Femur (tissue), 1 donor: ENCODE data around the gene TMEM106A.
A peak's percentile ranks its signal among the peaks of the same experiment; 100 is the strongest.
"Not testable (repeated sequence)": the region's sequence is repeated elsewhere in the genome, so short reads cannot be mapped to it uniquely, and the experiment has no call there.

ENCODE experiments used
- DNase-seq: peaks from one replicate; pipeline ENCODE4 v3.0.0-alpha.2; 2017

TMEM106A gene

DNA sequence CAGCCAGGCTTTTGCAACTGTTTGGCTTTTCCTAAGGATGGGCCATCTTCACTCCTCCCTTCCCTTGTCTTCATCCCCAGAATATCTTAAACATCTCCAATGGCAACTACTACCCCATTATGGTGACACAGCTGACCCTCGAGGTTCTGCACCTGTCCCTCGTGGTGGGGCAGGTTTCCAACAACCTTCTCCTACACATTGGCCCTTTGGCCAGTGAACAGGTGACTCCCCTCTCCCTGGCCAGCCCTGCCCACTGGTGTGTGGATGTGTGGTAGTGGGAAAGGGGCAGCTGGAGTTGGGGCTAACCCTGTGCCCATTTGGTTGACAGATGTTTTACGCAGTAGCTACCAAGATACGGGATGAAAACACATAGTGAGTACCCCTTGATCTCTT is 4.7 kb downstream of the TMEM106A start:
- no peak for DNase-seq

- DNase-seq, result no peak
Measured at GRCh38 chr17:43216762-43217613, 5.3 kb downstream of the TMEM106A start.

GRCh38 chr17:43217614-43218087 is 6.0 kb downstream of the TMEM106A start:
- no peak for DNase-seq

DNA sequence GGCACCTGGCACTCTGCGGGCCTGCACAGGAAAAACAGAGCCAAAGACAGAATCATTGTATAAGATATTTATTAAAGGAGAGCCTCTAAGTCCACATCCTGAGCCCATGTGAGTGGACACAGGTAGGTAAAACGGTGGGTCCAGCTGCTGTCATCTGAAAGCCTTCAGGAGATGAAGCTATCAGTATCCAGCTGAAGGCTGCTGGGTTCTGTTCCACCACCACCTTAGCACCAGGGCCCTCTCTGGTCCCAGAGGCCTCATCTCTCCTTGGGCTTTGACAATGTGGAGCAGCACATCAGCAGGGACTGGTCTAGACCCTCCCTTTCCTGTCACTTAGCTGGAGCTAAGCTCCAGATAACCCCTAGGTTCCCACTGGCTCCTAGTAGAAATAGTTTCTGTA is 7.3 kb downstream of the TMEM106A start:
- DNase-seq, result no peak

- DNase-seq, result no peak
Measured at GRCh38 chr17:43219746-43220380, 8.2 kb downstream of the TMEM106A start.

- DNase-seq, result no peak
Measured at GRCh38 chr17:43220511-43221125, 8.9 kb downstream of the TMEM106A start.

- DNase-seq, result peak; percentile 8
Measured at GRCh38 chr17:43224146-43224705, 12.6 kb downstream of the TMEM106A start.

GRCh38 chr17:43226393-43226792 is 14.7 kb downstream of the TMEM106A start:
- no peak for DNase-seq

- not testable (repeated sequence) for DNase-seq
Measured at GRCh38 chr17:43228020-43228782, 16.5 kb downstream of the TMEM106A start, which contains the start of gene CCDC200. CCDC200 (minus strand) TSS chr17:43228623; CDS start chr17:43228554, 69 bp downstream.

DNA sequence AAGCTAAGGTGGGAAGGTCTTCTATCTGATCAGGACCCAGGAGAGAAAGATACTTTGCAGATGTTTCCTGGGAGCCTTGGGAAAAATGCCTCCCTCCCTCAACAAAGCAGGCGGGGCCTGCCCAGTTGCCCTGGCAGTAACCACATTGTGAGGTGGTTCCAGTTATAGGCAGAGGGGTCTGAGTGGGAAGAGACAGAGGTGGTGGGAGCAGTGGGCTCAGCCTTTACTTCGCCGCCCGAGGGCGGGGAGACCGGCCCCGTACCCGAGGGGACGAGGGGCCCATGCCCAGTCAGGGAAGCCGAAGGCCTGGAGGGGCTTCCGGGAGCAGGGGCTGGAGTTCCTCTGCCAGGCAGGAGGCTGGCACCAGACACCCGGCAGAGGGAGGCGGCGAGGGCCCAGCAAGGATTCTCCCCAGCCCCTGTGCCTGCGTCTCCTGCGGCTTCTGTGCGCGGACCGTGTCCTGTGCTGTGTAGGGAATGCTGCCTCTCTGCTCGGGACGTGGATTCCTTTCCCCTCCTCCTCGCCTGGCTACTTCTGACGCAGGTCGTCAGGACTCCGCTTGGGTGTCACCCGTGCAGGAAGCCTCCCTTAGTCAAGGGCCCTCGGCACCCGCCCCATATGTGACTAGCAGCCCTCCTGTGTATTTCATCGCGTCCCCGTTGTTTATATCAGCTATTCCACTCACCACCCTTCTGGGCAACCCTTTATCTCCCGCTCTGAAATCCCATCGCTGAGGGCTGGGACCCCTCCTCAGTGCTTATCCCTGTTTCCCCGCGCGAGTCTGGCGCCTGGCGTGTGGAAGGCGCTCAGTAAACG is 19.7 kb downstream of the TMEM106A start:
- DNase-seq, result peak; percentile 12

- not testable (repeated sequence) for DNase-seq
Measured at GRCh38 chr17:43232021-43232699, 20.5 kb downstream of the TMEM106A start.

DNA sequence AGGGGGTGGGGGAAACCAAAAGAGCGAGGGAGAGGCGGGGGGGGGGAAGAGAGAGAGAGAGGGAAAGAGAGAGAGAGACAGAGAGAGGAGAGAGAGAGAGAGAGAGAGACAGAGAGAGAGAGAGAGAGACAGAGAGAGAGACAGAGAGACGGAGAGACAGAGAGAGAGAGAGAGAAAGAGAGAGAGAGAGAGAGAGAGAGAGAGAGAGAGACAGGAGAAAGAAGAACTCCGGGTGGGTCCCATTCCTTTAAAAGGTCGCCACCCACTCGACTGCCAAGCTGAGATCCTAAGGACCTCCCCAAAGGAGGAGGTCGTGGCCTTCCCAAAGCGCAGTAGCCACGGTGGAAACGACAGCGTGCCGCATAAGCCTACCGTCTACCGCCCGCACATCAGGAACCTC is 21.6 kb downstream of the TMEM106A start:
- not testable (repeated sequence) for DNase-seq

GRCh38 chr17:43233877-43234276 is 22.2 kb downstream of the TMEM106A start, which contains the start of gene RNU2-1:
RNU2-1 (minus strand) TSS chr17:43233977.
- DNase-seq, result not testable (repeated sequence)

DNA sequence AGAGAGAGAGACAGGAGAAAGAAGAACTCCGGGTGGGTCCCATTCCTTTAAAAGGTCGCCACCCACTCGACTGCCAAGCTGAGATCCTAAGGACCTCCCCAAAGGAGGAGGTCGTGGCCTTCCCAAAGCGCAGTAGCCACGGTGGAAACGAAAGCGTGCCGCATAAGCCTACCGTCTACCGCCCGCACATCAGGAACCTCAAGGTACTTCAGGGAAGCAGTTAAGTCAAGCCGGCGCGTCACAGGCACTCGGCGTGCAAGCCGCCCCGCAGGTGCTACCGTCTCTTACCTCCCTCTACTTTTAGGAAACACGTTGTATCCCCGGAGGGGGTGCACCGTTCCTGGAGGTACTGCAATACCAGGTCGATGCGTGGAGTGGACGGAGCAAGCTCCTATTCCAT is 27.9 kb downstream of the TMEM106A start:
- not testable (repeated sequence) for DNase-seq

GRCh38 chr17:43240596-43241352 is 29.1 kb downstream of the TMEM106A start:
- DNase-seq, result not testable (repeated sequence)

DNA sequence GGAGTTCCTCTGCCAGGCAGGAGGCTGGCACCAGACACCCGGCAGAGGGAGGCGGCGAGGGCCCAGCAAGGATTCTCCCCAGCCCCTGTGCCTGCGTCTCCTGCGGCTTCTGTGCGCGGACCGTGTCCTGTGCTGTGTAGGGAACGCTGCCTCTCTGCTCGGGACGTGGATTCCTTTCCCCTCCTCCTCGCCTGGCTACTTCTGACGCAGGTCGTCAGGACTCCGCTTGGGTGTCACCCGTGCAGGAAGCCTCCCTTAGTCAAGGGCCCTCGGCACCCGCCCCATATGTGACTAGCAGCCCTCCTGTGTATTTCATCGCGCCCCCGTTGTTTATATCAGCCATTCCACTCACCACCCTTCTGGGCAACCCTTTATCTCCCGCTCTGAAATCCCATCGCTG is 34.8 kb downstream of the TMEM106A start:
- not testable (repeated sequence) for DNase-seq
